OCI-LY1 (cell line): ENCODE data around the gene PTCHD1.

ENCODE experiments used
- H2AFZ ChIP-seq: fragments of 200-600 bp; sonication (generic), shearing (Covaris generic); 2 replicates; pipeline ENCODE4 v1.6.0; 2014; ENCODE audit warnings: antibody characterized with exemption, mild to moderate bottlenecking, low read length
- H3F3A ChIP-seq: fragments of 200-600 bp; sonication (generic), shearing (Covaris generic); 2 replicates; pipeline ENCODE4 v1.6.0; 2014; ENCODE audit warnings: mild to moderate bottlenecking, antibody characterized with exemption, low read length, moderate library complexity; ENCODE audit not compliant: insufficient read depth
- H3K27ac ChIP-seq: fragments of 200-600 bp; sonication (generic); 2 replicates; pipeline ENCODE4 v1.5.1; 2014; ENCODE audit warnings: low read length, mixed run types, mild to moderate bottlenecking, low read depth; ENCODE audit not compliant: poor library complexity, severe bottlenecking
- H3K27me3 ChIP-seq: fragments of 200-600 bp; sonication (generic); 2 replicates; pipeline ENCODE4 v1.6.0; 2014; ENCODE audit warnings: antibody characterized with exemption, mild to moderate bottlenecking, low read length, moderate library complexity; ENCODE audit not compliant: insufficient read depth
- H3K36me3 ChIP-seq: fragments of 200-600 bp; sonication (generic); 2 replicates; pipeline ENCODE4 v1.6.1; 2014; ENCODE audit warnings: mild to moderate bottlenecking, antibody characterized with exemption, low read length, moderate library complexity, mixed read lengths; ENCODE audit not compliant: insufficient read depth
- H3K4me1 ChIP-seq: fragments of 200-600 bp; sonication (generic); 2 replicates; pipeline ENCODE4 v1.5.1; 2014; ENCODE audit warnings: mild to moderate bottlenecking, low read length, moderate library complexity; ENCODE audit not compliant: insufficient read depth, severe bottlenecking
- H3K4me2 ChIP-seq: fragments of 200-600 bp; sonication (generic), shearing (Covaris generic); 2 replicates; pipeline ENCODE4 v1.6.1; 2014; ENCODE audit warnings: low read length
- H3K4me3 ChIP-seq: fragments of 200-600 bp; sonication (generic); 2 replicates; pipeline ENCODE4 v1.5.1; 2014; ENCODE audit warnings: low read length, low read depth, mild to moderate bottlenecking, mixed read lengths; ENCODE audit not compliant: poor library complexity, severe bottlenecking
- H3K79me2 ChIP-seq: fragments of 200-600 bp; shearing (Covaris generic); 2 replicates; pipeline ENCODE4 v1.6.1; 2016; ENCODE audit warnings: mixed run types, low read length, mixed read lengths; ENCODE audit not compliant: insufficient read depth
- H3K9ac ChIP-seq: fragments of 200-600 bp; sonication (generic), shearing (Covaris generic); 2 replicates; pipeline ENCODE4 v1.6.1; 2014; ENCODE audit warnings: mild to moderate bottlenecking, low read length, mixed read lengths
- H3K9me2 ChIP-seq: fragments of 200-600 bp; sonication (generic), shearing (Covaris generic); 2 replicates; pipeline ENCODE4 v1.6.1; 2014; ENCODE audit warnings: low read depth, mild to moderate bottlenecking, low read length, mixed read lengths
- H3K9me3 ChIP-seq: fragments of 200-600 bp; shearing (Covaris generic); 2 replicates; pipeline ENCODE4 v1.6.1; 2014; ENCODE audit warnings: low read length, mixed read lengths
- H4K20me1 ChIP-seq: fragments of 200-600 bp; sonication (generic), shearing (Covaris generic); 2 replicates; pipeline ENCODE4 v1.6.0; 2016; ENCODE audit warnings: mild to moderate bottlenecking, low read length; ENCODE audit not compliant: insufficient read depth
- CTCF ChIP-seq: fragments of 200-600 bp; sonication (generic), shearing (Covaris generic); IDR thresholded peaks from 2 replicates; pipeline ENCODE4 v1.5.1; 2017; ENCODE audit warnings: mild to moderate bottlenecking, antibody characterized with exemption, low read length, moderate library complexity, mixed read lengths
- EZH2 ChIP-seq: fragments of 200-600 bp; sonication (generic), shearing (Covaris generic); IDR thresholded peaks from 2 replicates; pipeline ENCODE4 v1.8.0; 2017; ENCODE audit warnings: borderline replicate concordance, mixed run types, mild to moderate bottlenecking, antibody characterized with exemption, low read length, moderate library complexity, mixed read lengths

The PTCHD1 gene

GRCh38 chrX:23334848-23335599 lies at the start of gene PTCHD1:
PTCHD1 (plus strand) TSS chrX:23334849; CDS start chrX:23334876, 27 bp downstream.
- Histone ChIP-seq H4K20me1 (no peaks in the 10 kb centered on the region), H3K4me2 (no peak within 1 kb of the TSS), H3K4me1 (no peaks in the 10 kb centered on the region), H3K9ac (no peak within 1 kb of the TSS), H3K4me3 (no peak within 1 kb of the TSS), H3K79me2 (no peaks in the 10 kb centered on the region), H3K27me3 (no peaks in the 10 kb centered on the region), H3F3A (no peaks in the 10 kb centered on the region), H2AFZ (no peak within 1 kb of the TSS), H3K9me3 (no peaks in the 10 kb centered on the region), H3K36me3 (no peaks in the 10 kb centered on the region), H3K9me2 (no peaks in the 10 kb centered on the region), H3K27ac (no peak within 1 kb of the TSS)
- TF ChIP-seq CTCF, result no peak
- no peak for TF ChIP-seq EZH2

DNA sequence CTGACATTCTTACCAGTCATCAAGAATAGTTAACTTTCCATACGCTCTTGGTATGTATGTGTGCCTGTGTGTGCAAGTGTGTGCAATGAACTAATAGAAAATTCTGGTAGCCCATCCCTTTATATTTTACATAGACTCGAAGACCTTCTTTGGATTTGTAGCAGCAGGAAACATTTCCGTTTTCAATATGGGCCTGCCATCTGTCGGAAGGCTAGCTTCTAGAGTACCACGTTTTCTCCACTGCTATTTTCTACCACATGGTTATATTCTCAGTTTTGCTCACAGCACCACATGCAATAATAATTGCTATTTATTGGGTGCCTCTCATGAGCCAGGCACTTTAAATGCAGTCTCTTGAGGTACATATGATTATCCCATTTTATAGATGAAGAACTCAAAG lies 47.9 kb upstream of the PTCHD1 start:
- Histone ChIP-seq H3K4me2 (no peak overlapping the region), H3K27ac (no peak overlapping the region), H3K9me3 (no peaks in the 10 kb centered on the region), H2AFZ (no peak overlapping the region), H3K4me3 (no peak overlapping the region), H4K20me1 (no peaks in the 10 kb centered on the region), H3K79me2 (no peaks in the 10 kb centered on the region), H3K4me1 (no peaks in the 10 kb centered on the region), H3K9ac (no peak overlapping the region), H3F3A (no peaks in the 10 kb centered on the region), H3K36me3 (no peaks in the 10 kb centered on the region), H3K9me2 (no peaks in the 10 kb centered on the region), H3K27me3 (no peaks in the 10 kb centered on the region)
- no peak for TF ChIP-seq EZH2
- TF ChIP-seq CTCF, result no peak

- Histone ChIP-seq H3K9ac (no peak overlapping the region), H3K4me3 (no peak overlapping the region), H3K9me3 (no peaks in the 10 kb centered on the region), H3K79me2 (no peaks in the 10 kb centered on the region), H3K9me2 (no peaks in the 10 kb centered on the region), H3F3A (no peaks in the 10 kb centered on the region), H3K36me3 (no peaks in the 10 kb centered on the region), H4K20me1 (no peaks in the 10 kb centered on the region), H3K27ac (no peak overlapping the region), H2AFZ (no peak overlapping the region), H3K4me2 (no peak overlapping the region), H3K4me1 (no peaks in the 10 kb centered on the region), H3K27me3 (no peaks in the 10 kb centered on the region)
- no peak for TF ChIP-seq CTCF
- no peak for TF ChIP-seq EZH2
Measured at GRCh38 chrX:23287191-23287725, 47.4 kb upstream of the PTCHD1 start.
